Gastrocnemius medialis (tissue), 4 donors: ENCODE data around the gene SMIM28. TPM values are rescaled to one million over a fixed set of nuclear protein-coding genes. Genes with fewer than 3 reads are reported as not detected.

Experiments used
- ATAC-seq, 2 donors: fragments of 150-250 bp; one replicate each; pipeline ENCODE4 v1.9.1; 2016
- DNase-seq, 2 donors: peaks; one replicate each; pipeline ENCODE4 v3.0.0-alpha.2; 2019
- H3K27ac ChIP-seq, 4 donors: fragments of 200-600 bp; sonication (generic); 1 replicate in 1 of 4; 2 replicates in 3 of 4; pipeline ENCODE4 v1.5.1; 2016 to 2018; ENCODE audit warnings: mild to moderate bottlenecking in 2 of 4, moderate library complexity in 1 of 4
- H3K27me3 ChIP-seq, 3 donors: fragments of 200-600 bp; sonication (generic) in 2 of 3; 1 replicate in 1 of 3; 2 replicates in 2 of 3; pipeline versions ENCODE4 v1.5.1 to v1.6.0; 2016 to 2019; ENCODE audit warnings: mild to moderate bottlenecking in 1 of 3, moderate library complexity in 1 of 3
- H3K36me3 ChIP-seq, 2 donors: fragments of 200-600 bp; sonication (generic) in 1 of 2; one replicate each; pipeline ENCODE4 v1.5.1; 2017 to 2018
- H3K4me1 ChIP-seq, 2 donors: fragments of 200-600 bp; sonication (generic) in 1 of 2; one replicate each; pipeline ENCODE4 v1.5.1; 2016 to 2017; ENCODE audit warnings: mild to moderate bottlenecking in 2 of 2
- H3K4me3 ChIP-seq, 4 donors: fragments of 200-600 bp; sonication (generic) in 3 of 4; 1 replicate in 1 of 4; 2 replicates in 3 of 4; pipeline ENCODE4 v1.5.1; 2016 to 2019; ENCODE audit warnings: mild to moderate bottlenecking in 2 of 4
- H3K9me3 ChIP-seq, 3 donors: fragments of 200-600 bp; sonication (generic) in 2 of 3; 1 replicate in 1 of 3; 2 replicates in 2 of 3; pipeline ENCODE4 v1.5.1; 2016 to 2019
- POLR2A ChIP-seq, 2 donors: fragments of 450-650 bp; IDR thresholded peaks; one replicate each; pipeline ENCODE4 v1.6.1; 2017; ENCODE audit warnings: antibody characterized with exemption in 2 of 2, mild to moderate bottlenecking in 2 of 2, moderate library complexity in 2 of 2
- in situ Hi-C, 4 donors: fragments of 200-750 bp; cut with MboI; loops; one replicate each; pipeline versions ENCODE4 v1.15.0 to v1.8.0; 2017; ENCODE audit warnings: low sequenced_read_pairs in 4 of 4
- intact Hi-C: fragments of 100-400 bp; cut with DNase I; formaldehyde crosslinking; loops from one replicate; pipeline ENCODE4 v1.15.1; 2023; ENCODE audit warnings: low total_unique reads
- total RNA-seq, 4 donors: library from RNA; depleted of rRNA; stranded (reverse); fragments of >200 nt; gene quantifications; one replicate each; pipeline versions ENCODE4 v1.1.0 to v1.2.3, GENCODE V29; 2016
- TF ChIP-seq, protein P1 (sequence below), 5 experiments: fragments of 450-650 bp in 3 of 5; fragments of 200-600 bp in 2 of 5; sonication (generic) in 2 of 5; IDR thresholded peaks in 4 of 5; conservative IDR thresholded peaks in 1 of 5; 1 replicate in 4 of 5; 2 replicates in 1 of 5; pipeline ENCODE4 v1.5.1; 2016 to 2019; ENCODE audit warnings: antibody characterized with exemption in 5 of 5, mild to moderate bottlenecking in 3 of 5, moderate library complexity in 3 of 5

SMIM28 gene
- total RNA-seq, 4 donors from 2014 or later = not detected

DNA sequence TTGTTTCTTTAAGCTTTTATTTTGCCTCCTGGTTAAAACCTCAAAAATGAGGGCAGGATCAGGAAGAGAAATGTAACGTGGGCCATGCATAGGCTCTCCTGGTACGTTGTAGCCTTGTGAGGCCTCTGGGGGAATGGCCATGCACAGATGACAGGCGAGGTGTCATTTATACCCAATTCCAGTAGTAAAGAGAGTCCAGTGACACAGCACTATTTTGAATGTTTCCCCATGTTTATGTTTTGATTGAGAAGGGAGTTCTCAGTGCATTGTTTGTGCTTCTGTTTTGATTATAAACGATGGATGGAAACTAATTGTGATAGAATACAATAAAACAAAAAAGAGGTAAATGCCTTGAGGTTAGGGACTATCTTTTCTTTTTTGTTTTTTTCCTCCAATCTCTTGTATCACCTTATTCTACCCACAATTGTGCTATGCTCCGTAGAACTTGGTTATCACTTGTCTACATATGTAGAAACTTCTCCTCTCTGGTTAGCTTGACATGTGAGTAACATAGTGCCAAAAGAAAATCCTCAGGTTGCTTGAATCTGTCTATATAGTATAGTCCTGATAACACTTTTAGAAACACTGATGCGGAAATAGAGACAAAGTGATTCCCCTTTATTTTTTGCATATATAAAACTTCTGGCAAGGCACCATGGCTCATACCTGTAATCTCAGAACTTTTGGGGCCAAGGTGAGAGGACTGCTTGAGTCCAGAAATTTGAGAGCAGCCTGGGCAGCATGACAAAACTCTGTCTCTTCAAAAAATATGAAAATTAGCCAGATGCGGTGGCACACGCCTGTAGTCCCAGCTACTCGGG is 6.9 kb upstream of the SMIM28 start:
- DNase-seq (no peak), ATAC-seq (no peak)
- Histone ChIP-seq H3K36me3 (no peaks in the 10 kb centered on the region), H3K4me3 (no peak overlapping the region), H3K9me3 (no peaks in the 10 kb centered on the region), H3K27me3 (no peaks in the 10 kb centered on the region), H3K4me1 (no peaks in the 10 kb centered on the region), H3K27ac (no peak overlapping the region)
- in situ Hi-C loops (no loop called here), intact Hi-C loops (no loop called here)
- TF ChIP-seq POLR2A (IDR thresholded peaks at IDR 0.05) = no peak
- TF ChIP-seq, protein P1, sequence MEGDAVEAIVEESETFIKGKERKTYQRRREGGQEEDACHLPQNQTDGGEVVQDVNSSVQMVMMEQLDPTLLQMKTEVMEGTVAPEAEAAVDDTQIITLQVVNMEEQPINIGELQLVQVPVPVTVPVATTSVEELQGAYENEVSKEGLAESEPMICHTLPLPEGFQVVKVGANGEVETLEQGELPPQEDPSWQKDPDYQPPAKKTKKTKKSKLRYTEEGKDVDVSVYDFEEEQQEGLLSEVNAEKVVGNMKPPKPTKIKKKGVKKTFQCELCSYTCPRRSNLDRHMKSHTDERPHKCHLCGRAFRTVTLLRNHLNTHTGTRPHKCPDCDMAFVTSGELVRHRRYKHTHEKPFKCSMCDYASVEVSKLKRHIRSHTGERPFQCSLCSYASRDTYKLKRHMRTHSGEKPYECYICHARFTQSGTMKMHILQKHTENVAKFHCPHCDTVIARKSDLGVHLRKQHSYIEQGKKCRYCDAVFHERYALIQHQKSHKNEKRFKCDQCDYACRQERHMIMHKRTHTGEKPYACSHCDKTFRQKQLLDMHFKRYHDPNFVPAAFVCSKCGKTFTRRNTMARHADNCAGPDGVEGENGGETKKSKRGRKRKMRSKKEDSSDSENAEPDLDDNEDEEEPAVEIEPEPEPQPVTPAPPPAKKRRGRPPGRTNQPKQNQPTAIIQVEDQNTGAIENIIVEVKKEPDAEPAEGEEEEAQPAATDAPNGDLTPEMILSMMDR (IDR thresholded peaks at IDR 0.05 in 4 of 5, conservative IDR thresholded peaks at IDR 0.05 in 1 of 5) = no peak

GRCh38 chr6:138371452-138371711 is 6.3 kb upstream of the SMIM28 start:
- no peak for ATAC-seq
- no peaks in the 10 kb centered on the region for H3K9me3 ChIP-seq
- H3K27ac ChIP-seq = no peak overlapping the region
- no peaks in the 10 kb centered on the region for H3K27me3 ChIP-seq
- DNase-seq = no peak
- no peaks in the 10 kb centered on the region for H3K4me1 ChIP-seq
- TF ChIP-seq POLR2A (IDR thresholded peaks at IDR 0.05) = no peak
- TF ChIP-seq, protein P1 (IDR thresholded peaks at IDR 0.05 in 4 of 5, conservative IDR thresholded peaks at IDR 0.05 in 1 of 5) = no peak
- H3K4me3 ChIP-seq = no peak overlapping the region
- intact Hi-C loops = no loop called here
- in situ Hi-C loops = no loop called here
- no peaks in the 10 kb centered on the region for H3K36me3 ChIP-seq

GRCh38 chr6:138371720-138372119 is 6.0 kb upstream of the SMIM28 start:
- H3K27me3 ChIP-seq = no peaks in the 10 kb centered on the region
- no peaks in the 10 kb centered on the region for H3K9me3 ChIP-seq
- TF ChIP-seq, protein P1 (IDR thresholded peaks at IDR 0.05 in 4 of 5, conservative IDR thresholded peaks at IDR 0.05 in 1 of 5) = no peak
- no peak for TF ChIP-seq POLR2A (IDR thresholded peaks at IDR 0.05)
- no peaks in the 10 kb centered on the region for H3K4me1 ChIP-seq
- H3K27ac ChIP-seq = no peak overlapping the region
- in situ Hi-C loops (no loop called here), intact Hi-C loops (no loop called here)
- ATAC-seq (no peak), DNase-seq (no peak)
- no peak overlapping the region for H3K4me3 ChIP-seq
- no peaks in the 10 kb centered on the region for H3K36me3 ChIP-seq

DNA sequence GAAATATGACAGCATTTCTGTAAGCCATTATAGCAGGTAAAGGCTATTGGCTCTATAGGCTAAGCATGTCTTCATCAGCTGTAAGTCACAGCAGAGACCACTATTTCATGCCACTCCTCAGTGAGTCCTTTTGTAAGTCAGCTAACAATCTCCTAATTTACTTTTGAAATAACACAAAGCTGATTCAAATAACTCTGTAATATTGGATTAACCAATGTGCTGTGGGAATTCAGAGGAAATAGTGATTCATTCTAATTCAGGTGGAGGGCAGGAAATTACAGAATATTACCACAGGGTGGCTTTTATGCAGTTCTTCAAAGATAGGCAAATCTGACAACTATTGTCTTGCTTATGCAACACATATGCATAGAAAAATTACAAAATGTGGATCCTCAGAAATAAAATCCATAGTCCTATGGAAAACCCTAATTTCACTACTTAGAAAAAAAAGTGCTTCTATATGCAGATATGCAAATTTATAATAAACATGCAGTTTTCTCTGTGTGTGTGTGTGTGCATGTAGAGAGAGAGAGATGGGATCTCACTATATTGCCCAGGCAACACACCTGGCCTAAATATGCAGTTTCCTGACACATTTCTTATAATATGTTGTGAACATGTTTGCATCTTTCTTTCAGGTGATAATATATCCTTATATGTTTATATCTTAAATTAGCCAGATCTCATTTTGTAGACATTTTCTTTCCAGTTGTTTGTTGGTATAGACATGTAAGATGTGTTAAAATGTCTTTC is 4.8 kb upstream of the SMIM28 start:
- in situ Hi-C loops = no loop called here
- no peak for TF ChIP-seq POLR2A (IDR thresholded peaks at IDR 0.05)
- TF ChIP-seq, protein P1 (IDR thresholded peaks at IDR 0.05 in 4 of 5, conservative IDR thresholded peaks at IDR 0.05 in 1 of 5) = no peak
- Histone ChIP-seq H3K4me3 (no peak overlapping the region), H3K36me3 (no peaks in the 10 kb centered on the region), H3K9me3 (no peaks in the 10 kb centered on the region), H3K27me3 (no peaks in the 10 kb centered on the region), H3K4me1 (no peaks in the 10 kb centered on the region), H3K27ac (no peak overlapping the region)
- DNase-seq (no peak), ATAC-seq (no peak)
- intact Hi-C loops = no loop called here
